ENCODE results near the gene PLSCR3. TPM values are rescaled to one million over a fixed set of nuclear protein-coding genes. Genes with fewer than 3 reads are reported as not detected.
A peak's percentile ranks its signal among the peaks of the same experiment; 100 is the strongest.
"Not testable (repeated sequence)": the region's sequence is repeated elsewhere in the genome, so short reads cannot be mapped to it uniquely, and the experiment has no call there.

PLSCR3 gene
- total RNA-seq, 6 experiments from 2014 or later = 85.6 to 114 (median 98.5) TPM

DNA sequence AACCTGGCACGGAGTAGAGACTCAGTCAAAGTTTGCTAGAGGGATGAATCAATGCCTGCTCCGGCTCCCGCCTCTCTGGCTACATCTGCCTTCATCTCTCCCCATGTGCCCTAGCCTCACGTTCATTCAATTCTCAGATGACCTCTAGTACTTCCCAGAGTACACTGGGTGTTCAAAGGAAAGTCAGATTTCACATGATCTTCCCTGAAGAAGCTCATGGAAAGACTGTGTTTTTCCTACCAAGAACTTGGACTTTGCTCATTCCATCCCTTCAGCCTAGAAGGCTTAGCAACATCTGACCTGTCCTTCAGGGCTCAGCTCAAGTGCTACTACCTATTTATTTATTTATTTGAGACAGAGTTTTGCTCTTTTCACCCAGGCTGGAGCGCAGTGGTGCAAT lies 24.5 kb downstream of the PLSCR3 start:
- Mint-ChIP-seq H3K27ac (no peak overlapping the region), H3K9me3 (no peaks in the 10 kb centered on the region), H3K4me1 (ENCODE audit: low read depth) (no peaks in the 10 kb centered on the region), H3K27me3 (ENCODE audit: insufficient read depth) (peaks cover 30% of the 10 kb centered on the region), H3K36me3 (ENCODE audit: low read depth) (no peaks in the 10 kb centered on the region), H3K4me3 (no peak overlapping the region)
- no peak for DNase-seq
- TF ChIP-seq, protein P1, sequence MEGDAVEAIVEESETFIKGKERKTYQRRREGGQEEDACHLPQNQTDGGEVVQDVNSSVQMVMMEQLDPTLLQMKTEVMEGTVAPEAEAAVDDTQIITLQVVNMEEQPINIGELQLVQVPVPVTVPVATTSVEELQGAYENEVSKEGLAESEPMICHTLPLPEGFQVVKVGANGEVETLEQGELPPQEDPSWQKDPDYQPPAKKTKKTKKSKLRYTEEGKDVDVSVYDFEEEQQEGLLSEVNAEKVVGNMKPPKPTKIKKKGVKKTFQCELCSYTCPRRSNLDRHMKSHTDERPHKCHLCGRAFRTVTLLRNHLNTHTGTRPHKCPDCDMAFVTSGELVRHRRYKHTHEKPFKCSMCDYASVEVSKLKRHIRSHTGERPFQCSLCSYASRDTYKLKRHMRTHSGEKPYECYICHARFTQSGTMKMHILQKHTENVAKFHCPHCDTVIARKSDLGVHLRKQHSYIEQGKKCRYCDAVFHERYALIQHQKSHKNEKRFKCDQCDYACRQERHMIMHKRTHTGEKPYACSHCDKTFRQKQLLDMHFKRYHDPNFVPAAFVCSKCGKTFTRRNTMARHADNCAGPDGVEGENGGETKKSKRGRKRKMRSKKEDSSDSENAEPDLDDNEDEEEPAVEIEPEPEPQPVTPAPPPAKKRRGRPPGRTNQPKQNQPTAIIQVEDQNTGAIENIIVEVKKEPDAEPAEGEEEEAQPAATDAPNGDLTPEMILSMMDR (IDR thresholded peaks at IDR 0.05) = no peak

DNA sequence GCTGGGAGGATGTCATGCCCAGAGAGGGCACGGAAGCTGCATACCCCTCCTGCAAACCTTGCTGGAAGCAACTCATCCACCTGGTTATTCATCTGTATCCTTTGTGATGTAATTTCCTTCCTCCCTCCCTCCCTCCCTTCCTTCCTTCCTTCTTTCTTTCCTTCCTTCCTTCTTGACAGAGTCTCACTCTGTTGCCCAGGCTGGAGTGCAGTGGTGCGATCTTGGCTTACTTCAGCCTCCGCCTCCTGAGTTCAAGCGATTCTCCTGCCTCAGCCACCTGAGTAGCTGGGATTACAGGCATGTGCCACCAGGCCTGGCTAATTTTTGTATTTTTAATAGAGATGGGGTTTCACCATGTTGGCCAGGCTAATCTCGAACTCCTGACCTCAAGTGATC lies 25.7 kb downstream of the PLSCR3 start:
- peaks cover 30% of the 10 kb centered on the region for H3K27me3 Mint-ChIP-seq (ENCODE audit: insufficient read depth)
- not testable (repeated sequence) for H3K4me3 Mint-ChIP-seq; H3K4me1 Mint-ChIP-seq (ENCODE audit: low read depth); DNase-seq; H3K36me3 Mint-ChIP-seq (ENCODE audit: low read depth); H3K9me3 Mint-ChIP-seq; H3K27ac Mint-ChIP-seq

DNA sequence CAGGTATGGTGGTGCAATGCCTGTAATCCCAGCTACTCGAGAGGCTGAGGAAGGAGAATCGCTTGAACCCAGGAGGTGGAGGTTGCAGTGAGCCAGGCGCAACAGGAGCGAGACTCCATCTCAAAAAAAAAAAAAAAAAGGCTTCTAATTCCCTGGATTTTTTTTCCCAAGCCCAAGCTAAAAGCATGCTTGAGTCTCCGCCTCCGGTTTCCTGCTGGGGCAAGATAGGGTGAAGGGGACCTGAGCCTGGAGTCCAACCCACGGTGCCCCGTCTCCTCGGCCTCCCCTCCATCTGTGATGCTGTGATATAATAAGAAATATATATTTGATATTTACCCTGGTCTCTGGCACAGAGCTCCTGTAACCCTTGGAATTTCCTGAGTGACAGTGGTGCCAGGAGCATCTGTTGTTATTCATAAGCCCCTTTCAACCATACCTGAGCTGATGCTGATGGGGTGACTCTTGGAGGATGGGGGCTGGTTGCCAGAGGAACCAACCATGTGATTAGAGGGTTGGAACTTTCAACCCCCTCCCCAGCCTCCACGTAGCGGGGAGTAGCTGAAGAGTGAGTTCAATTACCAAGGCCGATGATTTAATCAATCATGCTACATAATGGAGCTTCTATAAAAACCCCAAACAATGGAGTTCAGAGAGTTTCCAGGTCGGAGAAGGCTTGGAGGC lies 26.3 kb downstream of the PLSCR3 start:
- no peaks in the 10 kb centered on the region for H3K36me3 Mint-ChIP-seq (ENCODE audit: low read depth)
- H3K4me1 Mint-ChIP-seq (ENCODE audit: low read depth) = peaks cover 9% of the 10 kb centered on the region
- no peaks in the 10 kb centered on the region for H3K9me3 Mint-ChIP-seq
- TF ChIP-seq, protein P1 (IDR thresholded peaks at IDR 0.05) = no peak
- H3K27ac Mint-ChIP-seq = no peak overlapping the region
- no peak for DNase-seq
- H3K4me3 Mint-ChIP-seq = no peak overlapping the region
- peaks cover 30% of the 10 kb centered on the region for H3K27me3 Mint-ChIP-seq (ENCODE audit: insufficient read depth)

DNA sequence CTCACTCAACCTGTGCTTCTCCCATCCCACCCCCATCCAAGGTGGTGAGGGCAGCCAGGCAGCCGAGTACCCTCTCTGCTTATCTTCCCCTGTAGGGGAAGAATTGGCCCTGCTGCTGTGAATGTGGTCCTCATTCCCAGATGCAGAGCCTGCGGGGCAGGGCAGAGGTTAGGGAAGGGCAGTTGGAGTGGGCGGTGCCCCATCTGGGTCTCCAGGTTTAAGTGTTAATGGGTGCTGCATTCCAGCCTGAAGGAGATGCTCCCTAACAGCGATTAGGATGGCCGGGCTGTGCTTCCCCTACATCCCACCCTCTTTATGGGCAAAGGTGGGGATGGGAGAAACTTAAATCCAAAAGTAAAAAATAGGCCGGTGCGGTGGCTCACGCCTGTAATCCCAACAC lies 27.2 kb downstream of the PLSCR3 start:
- Mint-ChIP-seq H3K9me3 (no peaks in the 10 kb centered on the region), H3K4me3 (no peak overlapping the region), H3K27ac (no peak overlapping the region), H3K27me3 (ENCODE audit: insufficient read depth) (peaks cover 26% of the 10 kb centered on the region), H3K4me1 (ENCODE audit: low read depth) (peaks cover 9% of the 10 kb centered on the region), H3K36me3 (ENCODE audit: low read depth) (no peaks in the 10 kb centered on the region)
- TF ChIP-seq, protein P1 (IDR thresholded peaks at IDR 0.05) = no peak
- DNase-seq = no peak

DNA sequence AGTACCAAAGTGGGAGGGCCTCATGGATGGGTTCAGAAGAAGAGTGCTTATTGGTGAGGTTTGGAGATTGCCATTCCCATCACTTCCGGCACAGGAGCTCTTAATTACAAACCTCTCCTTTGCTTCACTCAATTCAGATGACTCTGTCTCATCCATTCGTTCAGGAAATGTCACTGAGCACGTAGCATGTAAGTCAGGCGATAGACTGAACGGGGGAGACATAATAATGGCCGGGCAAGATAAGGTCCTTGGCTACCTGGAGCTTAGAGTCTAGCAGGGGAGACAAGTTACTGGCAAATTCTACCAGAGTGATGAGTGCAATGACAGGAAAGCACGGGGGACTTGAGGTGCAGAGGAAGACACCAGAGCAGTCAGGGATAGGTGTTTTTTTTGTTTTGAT lies 28.4 kb downstream of the PLSCR3 start:
- H3K27ac Mint-ChIP-seq; H3K4me1 Mint-ChIP-seq (ENCODE audit: low read depth); H3K36me3 Mint-ChIP-seq (ENCODE audit: low read depth); H3K4me3 Mint-ChIP-seq; DNase-seq; H3K9me3 Mint-ChIP-seq: not testable (repeated sequence)
- peaks cover 28% of the 10 kb centered on the region for H3K27me3 Mint-ChIP-seq (ENCODE audit: insufficient read depth)

DNA sequence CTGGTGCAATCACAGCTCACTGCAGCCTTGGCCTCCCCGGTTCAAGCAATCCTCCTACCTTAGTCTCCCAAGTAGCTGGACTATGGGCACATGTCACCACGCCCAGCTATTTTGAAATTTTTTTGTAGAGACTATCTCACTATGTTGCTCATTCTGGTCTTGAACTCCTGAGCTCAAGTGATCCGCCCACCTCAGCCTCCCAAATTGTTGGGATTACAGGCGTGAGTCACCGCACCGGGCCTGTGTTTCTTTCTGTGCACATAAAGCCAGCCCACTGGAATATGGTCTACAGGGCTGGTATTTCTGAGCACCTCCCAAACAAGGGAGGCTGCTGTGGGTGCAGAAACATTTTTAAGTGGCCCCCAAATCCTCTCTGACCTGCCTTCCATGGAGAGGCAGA lies 31.0 kb downstream of the PLSCR3 start:
- Mint-ChIP-seq H3K36me3 (ENCODE audit: low read depth) (no peaks in the 10 kb centered on the region), H3K27me3 (ENCODE audit: insufficient read depth) (peaks cover 16% of the 10 kb centered on the region), H3K9me3 (no peaks in the 10 kb centered on the region), H3K4me1 (ENCODE audit: low read depth) (peaks cover 9% of the 10 kb centered on the region), H3K4me3 (no peak overlapping the region), H3K27ac (no peak overlapping the region)
- TF ChIP-seq, protein P1 (IDR thresholded peaks at IDR 0.05) = no peak
- peak; percentile 39 for DNase-seq

DNA sequence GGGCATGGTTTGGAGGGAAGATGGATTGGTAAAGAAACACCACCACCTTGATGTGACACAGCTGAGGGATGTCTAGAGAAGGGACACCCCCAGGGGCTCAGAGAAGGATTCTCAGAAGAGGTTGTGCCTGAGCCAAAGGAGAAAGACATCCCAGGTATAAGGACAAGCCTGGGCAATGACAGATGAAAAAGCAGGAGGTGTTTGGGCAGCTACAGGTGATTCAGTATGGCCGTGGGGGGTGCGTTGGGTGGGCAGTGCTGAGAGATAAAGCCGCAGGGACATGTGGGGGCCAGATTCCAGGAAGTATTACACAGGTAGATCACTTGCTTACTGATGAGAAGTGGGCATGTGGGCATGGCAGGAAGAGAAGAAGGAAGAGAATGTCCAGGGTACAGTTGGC lies 32.4 kb downstream of the PLSCR3 start:
- TF ChIP-seq, protein P1 (IDR thresholded peaks at IDR 0.05) = no peak
- no peaks in the 10 kb centered on the region for H3K9me3 Mint-ChIP-seq
- H3K4me1 Mint-ChIP-seq (ENCODE audit: low read depth) = peaks cover 9% of the 10 kb centered on the region
- peaks cover 11% of the 10 kb centered on the region for H3K27me3 Mint-ChIP-seq (ENCODE audit: insufficient read depth)
- no peaks in the 10 kb centered on the region for H3K36me3 Mint-ChIP-seq (ENCODE audit: low read depth)
- no peak overlapping the region for H3K4me3 Mint-ChIP-seq
- no peak for DNase-seq
- H3K27ac Mint-ChIP-seq = no peak overlapping the region
